ACC112 (cell line): ENCODE data around the gene HEATR5A.
"Not testable (repeated sequence)": the region's sequence is repeated elsewhere in the genome, so short reads cannot be mapped to it uniquely, and the experiment has no call there.

Experiments
- H2AFZ ChIP-seq: fragments of 200-600 bp; sonication (generic); one replicate; pipeline ENCODE4 v1.6.0; 2017; ENCODE audit warnings: antibody characterized with exemption, low read length; ENCODE audit not compliant: unreplicated experiment
- H3K27ac ChIP-seq: fragments of 200-600 bp; sonication (generic); 2 replicates; pipeline ENCODE4 v1.5.1; 2014; ENCODE audit warnings: low read depth, mild to moderate bottlenecking, antibody characterized with exemption, low read length, moderate library complexity
- H3K27me3 ChIP-seq: fragments of 200-600 bp; sonication (generic); 2 replicates; pipeline ENCODE4 v1.6.1; 2014; ENCODE audit warnings: mild to moderate bottlenecking, antibody characterized with exemption, low read length, moderate library complexity, mixed read lengths; ENCODE audit not compliant: insufficient read depth
- H3K36me3 ChIP-seq: fragments of 200-600 bp; sonication (generic); 2 replicates; pipeline ENCODE4 v1.6.1; 2016; ENCODE audit warnings: mild to moderate bottlenecking, antibody characterized with exemption, low read length, moderate library complexity, mixed read lengths; ENCODE audit not compliant: insufficient read depth
- H3K4me1 ChIP-seq: fragments of 200-600 bp; sonication (generic); one replicate; pipeline ENCODE4 v1.6.1; 2016; ENCODE audit warnings: low read length, mixed read lengths; ENCODE audit not compliant: insufficient read depth, unreplicated experiment, control insufficient read depth
- H3K4me3 ChIP-seq: fragments of 200-600 bp; sonication (generic); 2 replicates; pipeline ENCODE4 v1.5.1; 2014; ENCODE audit warnings: mild to moderate bottlenecking, low read depth, low read length
- H3K79me2 ChIP-seq: fragments of 200-600 bp; sonication (generic); one replicate; pipeline ENCODE4 v1.6.0; 2016; ENCODE audit warnings: low read length; ENCODE audit not compliant: control insufficient read depth, unreplicated experiment, insufficient read depth

Gene HEATR5A

DNA sequence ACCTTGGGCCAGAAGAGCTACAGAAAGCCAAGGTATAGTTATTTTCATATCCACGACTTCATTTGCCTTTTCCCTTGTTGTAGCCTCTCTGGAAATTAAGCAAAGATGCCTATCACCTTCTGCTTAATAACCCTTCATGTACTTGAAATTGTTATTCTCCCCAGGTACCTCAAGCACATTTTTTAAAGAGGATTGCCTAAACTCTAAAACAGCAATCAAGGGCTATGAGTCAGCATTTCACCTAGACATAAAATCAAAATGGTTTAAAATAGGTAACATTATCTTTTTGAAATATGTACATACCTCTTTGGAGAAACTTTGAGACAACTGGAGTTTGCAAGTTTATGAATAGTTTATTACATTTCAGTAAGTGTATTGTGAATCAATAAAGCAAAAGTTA lies 25.4 kb upstream of the HEATR5A start:
- Histone ChIP-seq H3K36me3 (0 out of 2 replicates have a peak, but pooled peaks cover 11% of the 10 kb centered on the region), H3K79me2 (no peaks in the 10 kb centered on the region), H3K4me1 (peaks cover 11% of the 10 kb centered on the region), H2AFZ (no peak overlapping the region), H3K27ac (no peak overlapping the region), H3K27me3 (no peaks in the 10 kb centered on the region), H3K4me3 (no peak overlapping the region)

DNA sequence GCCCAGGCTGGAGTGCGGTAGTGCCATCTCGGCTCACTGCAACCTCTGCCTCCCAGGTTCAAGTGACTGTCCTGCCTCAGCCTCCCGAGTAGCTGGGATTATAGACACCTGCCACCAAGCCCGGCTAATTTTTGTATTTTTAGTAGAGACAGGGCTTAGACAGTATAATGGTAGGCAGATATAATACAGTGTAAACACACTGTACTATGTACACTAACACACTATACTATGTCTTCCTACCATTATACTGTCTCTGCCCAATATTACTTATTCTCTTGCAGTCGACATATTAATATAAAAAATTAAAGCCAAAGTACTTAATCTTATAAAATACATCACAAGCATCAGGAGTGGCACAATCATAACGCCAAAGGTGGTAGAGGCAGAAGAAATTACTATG lies 21.9 kb upstream of the HEATR5A start:
- Histone ChIP-seq H3K36me3 (no peaks in the 10 kb centered on the region), H3K4me1 (peaks cover 11% of the 10 kb centered on the region), H3K4me3 (no peak overlapping the region), H3K79me2 (no peaks in the 10 kb centered on the region), H2AFZ (no peak overlapping the region), H3K27ac (no peak overlapping the region), H3K27me3 (no peaks in the 10 kb centered on the region)

DNA sequence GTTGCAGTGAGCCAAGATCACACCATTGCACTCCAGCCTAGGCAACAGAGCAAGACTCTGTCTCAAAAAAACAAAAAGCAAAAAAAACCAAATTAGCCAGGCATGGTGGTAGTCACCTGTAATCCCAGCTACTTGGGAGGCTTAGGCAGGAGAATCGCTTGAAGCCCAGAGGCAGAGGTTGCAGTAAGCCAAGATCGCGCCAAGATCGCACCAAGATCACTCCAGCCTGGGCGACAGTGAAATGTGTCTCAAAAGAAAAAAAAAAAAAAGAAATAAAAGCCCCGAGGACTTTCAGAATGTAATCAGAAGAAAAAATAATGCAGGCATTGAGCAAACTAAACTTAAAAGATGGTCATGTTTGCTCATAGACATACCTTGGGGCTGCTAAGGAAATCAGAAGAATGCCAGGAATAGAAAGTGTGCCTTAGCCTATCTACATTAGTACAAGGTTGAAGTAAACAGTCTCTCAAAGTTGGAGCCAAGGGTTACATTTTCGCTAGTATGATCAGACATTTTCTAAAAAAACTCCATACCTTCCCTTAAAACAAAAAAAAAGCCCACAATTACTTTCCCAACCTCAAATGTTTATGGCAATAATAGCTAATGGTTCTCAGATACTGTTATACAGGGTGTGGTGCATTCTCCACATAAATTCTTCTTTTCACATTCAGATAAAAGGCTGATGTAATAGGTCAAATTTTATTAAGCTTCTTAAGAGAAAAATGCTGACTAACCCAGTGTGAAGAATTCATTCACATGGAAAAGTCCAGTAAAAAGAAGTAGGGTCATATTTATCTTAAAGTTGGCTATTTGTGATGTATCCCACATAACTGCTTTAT lies 21.1 kb upstream of the HEATR5A start:
- no peak overlapping the region for H3K4me3 ChIP-seq
- H3K27ac ChIP-seq = peak overlapping the region; percentile 48
- H2AFZ ChIP-seq = peak overlapping the region; percentile 26
- no peaks in the 10 kb centered on the region for H3K79me2 ChIP-seq
- peaks cover 11% of the 10 kb centered on the region for H3K4me1 ChIP-seq
- H3K27me3 ChIP-seq = no peaks in the 10 kb centered on the region
- H3K36me3 ChIP-seq = no peaks in the 10 kb centered on the region

DNA sequence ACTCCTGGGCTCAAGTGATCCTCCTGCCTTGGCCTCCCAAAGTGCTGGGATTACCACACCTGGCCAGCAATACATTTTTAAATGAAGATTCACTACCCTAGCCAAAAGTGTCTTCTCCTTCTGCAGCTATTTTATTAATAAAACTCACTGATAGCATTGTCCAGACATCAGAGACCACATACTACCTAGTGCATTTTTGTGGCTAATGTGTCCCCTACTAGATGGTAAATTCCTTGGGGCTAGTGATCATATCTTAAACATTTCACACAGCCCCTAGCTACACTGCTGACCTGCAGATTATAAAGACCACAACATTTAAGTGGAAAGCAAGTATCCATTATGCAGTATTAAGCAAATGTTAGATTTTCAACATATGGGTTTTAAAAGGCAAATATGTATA lies 19.9 kb upstream of the HEATR5A start:
- H3K4me3 ChIP-seq = no peak overlapping the region
- no peaks in the 10 kb centered on the region for H3K79me2 ChIP-seq
- no peaks in the 10 kb centered on the region for H3K36me3 ChIP-seq
- no peaks in the 10 kb centered on the region for H3K27me3 ChIP-seq
- H3K4me1 ChIP-seq = peaks cover 11% of the 10 kb centered on the region
- H3K27ac ChIP-seq = no peak overlapping the region
- H2AFZ ChIP-seq = no peak overlapping the region

DNA sequence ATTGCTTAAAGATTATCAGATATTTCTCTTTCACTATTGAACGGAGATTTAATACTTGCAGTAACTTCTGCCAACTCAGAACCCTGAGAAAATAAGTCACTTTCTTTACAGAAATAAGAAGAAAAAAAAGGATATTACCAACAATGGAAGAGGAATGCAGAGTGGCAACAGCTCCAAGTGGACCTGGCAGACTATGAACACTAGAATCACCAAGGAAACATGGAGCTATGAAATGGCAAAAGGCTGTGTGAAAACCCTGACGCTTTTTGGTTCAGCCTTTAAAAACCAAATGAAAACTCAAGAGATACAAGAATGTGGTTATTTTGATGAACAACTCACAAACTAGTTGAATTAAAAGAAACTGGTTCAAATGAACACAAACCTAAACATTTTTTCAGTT lies 19.2 kb upstream of the HEATR5A start:
- Histone ChIP-seq H2AFZ (no peak overlapping the region), H3K36me3 (no peaks in the 10 kb centered on the region), H3K4me3 (no peak overlapping the region), H3K4me1 (peaks cover 11% of the 10 kb centered on the region), H3K79me2 (no peaks in the 10 kb centered on the region), H3K27ac (no peak overlapping the region), H3K27me3 (no peaks in the 10 kb centered on the region)

DNA sequence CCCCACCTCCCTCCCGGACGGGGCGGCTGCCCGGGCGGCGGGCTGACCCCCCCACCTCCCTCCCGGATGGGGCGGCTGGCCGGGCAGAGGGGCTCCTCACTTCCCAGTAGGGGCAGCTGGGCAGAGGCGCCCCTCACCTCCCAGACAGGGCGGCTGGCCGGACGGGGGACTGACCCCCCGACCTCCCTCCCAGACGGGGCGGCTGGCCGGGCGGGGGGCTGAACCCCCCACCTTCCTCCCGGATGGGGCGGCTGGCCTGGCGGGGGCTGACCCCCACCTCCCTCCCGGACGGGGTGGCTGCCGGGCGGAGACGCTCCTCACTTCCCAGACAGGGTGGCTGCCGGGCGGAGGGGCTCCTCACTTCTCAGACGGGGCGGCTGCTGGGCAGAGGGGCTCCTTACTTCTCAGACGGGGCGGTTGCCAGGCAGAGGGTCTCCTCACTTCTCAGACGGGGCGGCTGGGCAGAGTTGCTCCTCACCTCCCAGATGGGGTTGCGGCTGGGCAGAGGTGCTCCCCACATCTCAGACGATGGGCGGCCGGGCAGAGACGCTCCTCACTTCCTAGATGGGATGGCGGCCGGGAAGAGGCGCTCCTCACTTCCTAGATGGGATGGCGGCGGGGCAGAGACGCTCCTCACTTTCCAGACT lies 16.8 kb upstream of the HEATR5A start:
- H3K4me1 ChIP-seq, H3K36me3 ChIP-seq, H3K4me3 ChIP-seq, H3K27ac ChIP-seq, H2AFZ ChIP-seq, H3K27me3 ChIP-seq, H3K79me2 ChIP-seq: not testable (repeated sequence)

DNA sequence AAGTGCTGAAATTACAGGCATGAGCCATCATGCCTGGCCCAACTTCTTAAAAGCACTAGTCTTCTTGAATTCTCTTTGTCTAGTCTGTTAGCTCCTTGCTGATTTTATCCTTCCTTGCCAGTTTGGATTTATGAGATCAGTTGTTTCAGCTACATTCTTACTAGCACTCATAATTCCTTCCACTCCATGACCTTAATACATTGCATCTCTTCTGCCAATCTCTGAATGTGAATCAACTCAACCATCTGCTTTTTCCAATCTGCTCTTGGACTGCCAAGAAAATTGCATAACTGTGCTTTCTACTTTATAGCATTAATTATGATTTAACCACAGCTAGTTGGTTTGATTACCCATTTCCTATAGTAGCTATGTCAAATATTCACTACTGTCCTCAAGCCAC lies 14.9 kb upstream of the HEATR5A start:
- Histone ChIP-seq H3K4me3 (no peak overlapping the region), H3K27ac (no peak overlapping the region), H3K27me3 (no peaks in the 10 kb centered on the region), H3K36me3 (no peaks in the 10 kb centered on the region), H2AFZ (no peak overlapping the region), H3K4me1 (no peaks in the 10 kb centered on the region), H3K79me2 (no peaks in the 10 kb centered on the region)

DNA sequence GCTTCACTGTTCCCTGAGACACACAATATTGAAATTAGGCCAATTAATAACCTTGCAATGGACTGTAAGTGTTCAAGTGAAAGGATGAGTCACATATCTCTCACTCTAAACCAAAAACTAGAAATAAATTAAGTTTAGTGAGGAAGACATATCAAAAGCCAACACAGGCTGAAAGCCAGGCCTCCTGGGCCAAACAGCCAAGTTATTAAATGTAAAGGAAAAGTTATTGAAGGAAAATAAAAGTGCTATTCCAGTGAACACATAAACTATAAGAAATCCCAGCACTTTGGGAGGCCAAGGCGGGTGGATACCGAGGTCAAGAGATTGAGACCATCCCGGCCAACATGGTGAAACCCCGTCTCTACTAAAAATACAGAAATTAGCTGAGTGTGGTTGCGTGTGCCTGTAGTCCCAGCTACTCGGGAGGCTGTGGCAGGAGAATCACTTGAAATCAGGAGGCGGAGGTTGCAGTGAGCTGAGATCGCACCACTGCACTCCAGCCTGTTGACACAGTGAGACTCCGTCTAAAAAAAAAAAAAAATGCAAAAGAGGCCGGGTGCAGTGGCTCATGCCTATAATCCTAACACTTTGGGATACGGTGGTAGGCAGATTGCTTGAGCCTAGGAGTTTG lies 10.4 kb upstream of the HEATR5A start:
- H3K4me1 ChIP-seq = no peaks in the 10 kb centered on the region

DNA sequence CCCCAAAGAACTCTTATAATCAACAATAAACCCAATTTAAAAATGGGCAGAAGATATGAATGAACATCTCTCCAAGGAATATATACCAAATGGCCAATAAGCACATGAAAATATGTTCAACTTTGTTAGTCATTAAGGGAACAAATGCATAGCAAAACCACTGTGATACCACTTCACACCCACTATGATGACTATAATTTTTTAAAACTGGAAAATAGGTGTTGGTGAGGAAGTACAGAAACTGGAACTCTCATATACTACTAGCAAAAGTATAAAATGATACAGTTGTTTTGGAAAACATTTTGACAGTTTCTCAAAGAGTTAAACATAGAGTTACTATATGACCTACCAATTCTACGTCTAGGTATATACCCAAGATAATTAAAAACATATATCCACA lies 9.4 kb upstream of the HEATR5A start:
- Histone ChIP-seq H3K4me1 (no peaks in the 10 kb centered on the region), H3K27me3 (no peaks in the 10 kb centered on the region), H3K79me2 (no peaks in the 10 kb centered on the region), H3K4me3 (no peak overlapping the region), H3K36me3 (no peaks in the 10 kb centered on the region), H3K27ac (no peak overlapping the region), H2AFZ (no peak overlapping the region)

More for the DNA sequence above, 10.4 kb upstream of the HEATR5A start:
- no peaks in the 10 kb centered on the region for H3K36me3 ChIP-seq
- no peaks in the 10 kb centered on the region for H3K79me2 ChIP-seq
- H3K27me3 ChIP-seq = no peaks in the 10 kb centered on the region
- no peak overlapping the region for H2AFZ ChIP-seq
- H3K27ac ChIP-seq = no peak overlapping the region
- no peak overlapping the region for H3K4me3 ChIP-seq

DNA sequence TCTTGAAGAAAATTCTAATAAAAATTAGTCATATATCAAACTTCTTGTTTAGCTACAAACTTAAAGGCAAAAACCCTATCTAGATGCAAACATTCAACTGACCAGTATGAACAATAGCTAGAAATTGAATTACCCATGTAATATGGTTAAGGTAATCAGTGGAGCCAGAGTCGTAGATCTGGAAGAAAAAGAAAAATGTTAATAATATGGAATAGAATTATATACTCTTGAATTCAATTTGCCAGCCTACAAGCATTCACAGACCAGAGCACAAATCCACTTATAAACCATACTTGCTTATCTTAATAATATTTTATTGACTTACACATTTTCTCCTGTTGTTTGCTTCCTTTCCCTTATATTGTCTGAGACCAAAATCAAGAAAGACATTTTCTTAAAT lies 7.7 kb upstream of the HEATR5A start:
- H3K79me2 ChIP-seq = no peaks in the 10 kb centered on the region
- no peaks in the 10 kb centered on the region for H3K36me3 ChIP-seq
- H3K27ac ChIP-seq = no peak overlapping the region
- no peaks in the 10 kb centered on the region for H3K27me3 ChIP-seq
- no peak overlapping the region for H3K4me3 ChIP-seq
- no peak overlapping the region for H2AFZ ChIP-seq
- H3K4me1 ChIP-seq = no peaks in the 10 kb centered on the region

DNA sequence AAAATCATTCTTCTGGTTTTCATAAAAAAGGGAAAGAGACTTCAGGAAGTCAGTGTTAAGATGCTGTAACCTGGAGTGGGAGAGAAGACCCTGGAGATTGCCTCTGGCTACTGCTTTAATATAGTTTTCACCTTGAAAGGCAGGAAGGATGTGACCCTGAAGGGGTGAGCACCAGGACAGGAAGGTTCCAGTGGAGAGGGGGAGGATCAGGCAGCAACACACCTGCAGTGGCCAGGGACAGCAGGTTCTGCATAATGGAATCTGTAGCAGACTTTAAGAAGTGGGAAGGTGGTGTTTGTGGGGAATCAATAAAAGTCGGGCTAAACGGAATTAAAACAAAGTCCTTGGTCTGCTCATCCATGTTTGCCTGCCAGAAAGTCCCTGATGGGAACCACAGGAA lies 6.3 kb upstream of the HEATR5A start:
- H3K79me2 ChIP-seq = no peaks in the 10 kb centered on the region
- H3K36me3 ChIP-seq = no peaks in the 10 kb centered on the region
- no peak overlapping the region for H2AFZ ChIP-seq
- H3K27ac ChIP-seq = no peak overlapping the region
- H3K27me3 ChIP-seq = no peaks in the 10 kb centered on the region
- no peak overlapping the region for H3K4me3 ChIP-seq
- no peaks in the 10 kb centered on the region for H3K4me1 ChIP-seq
